WTC11 (cell line): Measurements from ENCODE around the gene ATXN10.

Source experiments
- CTCF ChIP-seq: fragments of 200-600 bp; IDR thresholded peaks from 2 replicates; pipeline ENCODE4 v1.8.0; 2022; ENCODE audit warnings: antibody characterized with exemption
- ELF4 ChIP-seq: sonication (generic); formaldehyde crosslinking; IDR thresholded peaks from 2 replicates; pipeline ENCODE4 v1.8.1; 2022; ENCODE audit warnings: low read depth, mild to moderate bottlenecking, moderate library complexity, missing genetic modification reagents

- no peak for TF ChIP-seq CTCF
- TF ChIP-seq ELF4 = no peak
Measured at GRCh38 chr22:45698094-45698493, 26.5 kb downstream of the ATXN10 start.
